ENCODE results near the gene CAPS2.

- TF ChIP-seq EZH2 (IDR thresholded peaks at IDR 0.05; ENCODE audit: borderline replicate concordance) (no peak), CTCF (IDR thresholded peaks at IDR 0.05; ENCODE audit: poor library complexity) (no peak)
Measured at GRCh38 chr12:75354011-75354410, 23.9 kb upstream of the CAPS2 start.
